Ishikawa (cell line): Measurements from ENCODE around the gene RTN4IP1.

Experiments used
- CEBPB ChIP-seq: IDR thresholded peaks from 2 replicates; pipeline ENCODE4 v1.6.1; 2012
- CREB1 ChIP-seq: IDR thresholded peaks from 2 replicates; pipeline ENCODE4 v1.6.1; 2012; ENCODE audit warnings: low read depth
- EGR1 ChIP-seq: IDR thresholded peaks from 2 replicates; pipeline ENCODE4 v1.6.1; 2012
- EP300 ChIP-seq: IDR thresholded peaks from 2 replicates; pipeline ENCODE4 v1.6.1; 2012; ENCODE audit warnings: borderline replicate concordance
- FOXM1 ChIP-seq: IDR thresholded peaks from 2 replicates; pipeline ENCODE4 v1.6.1; 2012; ENCODE audit warnings: low read depth, borderline replicate concordance
- MAX ChIP-seq: IDR thresholded peaks from 2 replicates; pipeline ENCODE4 v1.6.1; 2012
- NFIC ChIP-seq: IDR thresholded peaks from 2 replicates; pipeline ENCODE4 v1.6.1; 2012
- RAD21 ChIP-seq: IDR thresholded peaks from 2 replicates; pipeline ENCODE4 v1.6.1; 2012; ENCODE audit warnings: low read depth
- REST ChIP-seq: IDR thresholded peaks from 2 replicates; pipeline ENCODE4 v1.6.1; 2012; ENCODE audit warnings: low read depth, mild to moderate bottlenecking
- TAF1 ChIP-seq: IDR thresholded peaks from 2 replicates; pipeline ENCODE4 v1.6.1; 2012; ENCODE audit warnings: low read depth, mild to moderate bottlenecking
- TCF12 ChIP-seq: IDR thresholded peaks from 2 replicates; pipeline ENCODE4 v1.6.1; 2012; ENCODE audit warnings: low read depth
- TEAD4 ChIP-seq: IDR thresholded peaks from 2 replicates; pipeline ENCODE4 v1.6.1; 2012
- USF1 ChIP-seq: IDR thresholded peaks from 2 replicates; pipeline ENCODE4 v1.6.1; 2012
- YY1 ChIP-seq: IDR thresholded peaks from 2 replicates; pipeline ENCODE4 v1.6.1; 2012; ENCODE audit warnings: low read depth
- ZBTB7A ChIP-seq: IDR thresholded peaks from 2 replicates; pipeline ENCODE4 v1.6.1; 2012; ENCODE audit warnings: low read depth

The RTN4IP1 gene

GRCh38 chr6:106574741-106575458, 54.4 kb downstream of the RTN4IP1 start:
- TF ChIP-seq USF1: no peak
- TF ChIP-seq CEBPB: no peak
- no peak for TF ChIP-seq NFIC
- no peak for TF ChIP-seq CREB1
- TF ChIP-seq FOXM1: no peak
- TF ChIP-seq TAF1: no peak
- TF ChIP-seq ZBTB7A: no peak
- TF ChIP-seq MAX: no peak
- no peak for TF ChIP-seq EGR1
- no peak for TF ChIP-seq YY1
- TF ChIP-seq RAD21: no peak
- TF ChIP-seq TEAD4: no peak
- TF ChIP-seq TCF12: no peak
- no peak for TF ChIP-seq REST
- TF ChIP-seq EP300: no peak

DNA sequence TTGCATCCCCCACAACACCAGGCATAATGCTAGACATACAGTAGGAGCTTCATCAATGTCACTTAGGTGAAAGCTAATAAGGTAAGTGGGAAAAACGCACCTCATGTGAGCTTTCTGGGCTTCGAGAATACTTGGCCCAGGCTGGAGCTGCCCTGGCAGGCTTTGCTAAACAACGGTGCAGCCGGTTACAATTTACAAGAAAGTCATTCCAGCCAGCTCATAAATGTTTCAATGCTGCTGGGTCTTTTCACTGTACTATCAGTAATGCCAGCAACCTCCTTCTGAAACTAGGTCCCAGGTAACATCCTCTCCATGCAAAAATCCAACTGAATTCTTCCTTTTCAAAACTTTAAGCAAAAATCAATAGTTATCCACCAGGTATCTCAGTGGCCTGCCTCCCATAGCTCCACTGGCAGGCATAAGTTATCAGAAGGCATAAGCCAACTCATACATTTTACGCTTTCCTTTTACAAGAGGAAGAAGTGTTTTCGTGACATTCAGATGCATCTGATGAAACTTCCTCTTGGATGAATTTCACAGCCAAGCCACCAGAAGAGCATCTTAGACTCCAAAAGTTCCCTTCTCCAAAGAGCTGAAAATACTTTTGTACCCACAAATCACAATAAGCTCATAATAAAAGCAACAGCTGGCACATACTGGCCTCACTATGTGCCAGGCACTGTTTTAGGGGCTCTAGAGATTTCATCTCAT, 56.3 kb downstream of the RTN4IP1 start:
- TF ChIP-seq ZBTB7A: no peak
- no peak for TF ChIP-seq EP300
- TF ChIP-seq YY1: no peak
- no peak for TF ChIP-seq REST
- no peak for TF ChIP-seq CREB1
- TF ChIP-seq USF1: no peak
- TF ChIP-seq TCF12: no peak
- TF ChIP-seq EGR1: no peak
- no peak for TF ChIP-seq MAX
- TF ChIP-seq RAD21: no peak
- no peak for TF ChIP-seq TAF1

- no peak for TF ChIP-seq CREB1
- TF ChIP-seq NFIC: no peak
- no peak for TF ChIP-seq USF1
- TF ChIP-seq TCF12: no peak
- TF ChIP-seq TAF1: no peak
- no peak for TF ChIP-seq REST
- no peak for TF ChIP-seq EGR1
- no peak for TF ChIP-seq MAX
- no peak for TF ChIP-seq ZBTB7A
- TF ChIP-seq TEAD4: no peak
- TF ChIP-seq EP300: no peak
- TF ChIP-seq YY1: no peak
- no peak for TF ChIP-seq CEBPB
- TF ChIP-seq RAD21: no peak
- no peak for TF ChIP-seq FOXM1
These were observed 56.9 kb downstream of the RTN4IP1 start for GRCh38 chr6:106572436-106572835.
